PFSK-1 (cell line): Measurements from ENCODE around the gene RGS14.

Source experiments
- FOXP2 ChIP-seq: optimal IDR thresholded peaks from 2 replicates; pipeline ENCODE3; 2011; ENCODE audit warnings: borderline replicate concordance, control low read depth, inconsistent platforms; ENCODE audit not compliant: insufficient read depth; ENCODE audit errors: extremely low read length, extremely low read depth
- POLR2AphosphoS5 ChIP-seq: IDR thresholded peaks from 2 replicates; pipeline ENCODE4 v1.6.1; 2012; ENCODE audit warnings: low read depth, mild to moderate bottlenecking, control low read depth, low read length, moderate library complexity
- REST ChIP-seq, 2 experiments: IDR thresholded peaks; 2 replicates each; pipeline versions ENCODE4 v1.6.1 to v1.8.0; 2011 to 2012; ENCODE audit warnings: low read depth in 2 of 2, low read length in 2 of 2, control low read depth in 1 of 2, inconsistent platforms in 1 of 2, mild to moderate bottlenecking in 1 of 2, moderate library complexity in 1 of 2; ENCODE audit not compliant: insufficient read depth in 1 of 2
- SIN3A ChIP-seq: IDR thresholded peaks from 2 replicates; pipeline ENCODE4 v1.6.1; 2012; ENCODE audit warnings: mild to moderate bottlenecking, low read length, moderate library complexity, borderline replicate concordance; ENCODE audit not compliant: insufficient read depth
- TAF1 ChIP-seq: IDR thresholded peaks from 2 replicates; pipeline ENCODE4 v1.6.1; 2012; ENCODE audit warnings: low read length, control low read depth, borderline replicate concordance; ENCODE audit not compliant: insufficient read depth

RGS14 gene

GRCh38 chr5:177365845-177366527, 8.3 kb downstream of the RGS14 start:
- TF ChIP-seq FOXP2 (no peak), TAF1 (no peak), POLR2AphosphoS5 (no peak), SIN3A (no peak), REST (IDR thresholded peaks at IDR 0.05; ENCODE audit: insufficient read depth in 1 of 2, low read depth in 2 of 2, low read length in 2 of 2) (no peak)

- TF ChIP-seq REST (IDR thresholded peaks at IDR 0.05; ENCODE audit: insufficient read depth in 1 of 2, low read depth in 2 of 2, low read length in 2 of 2) (no peak), TAF1 (0 out of 2 replicates have a peak, but pooled peaks have one; percentile 39), FOXP2 (peak; percentile 33)
Observed at GRCh38 chr5:177366528-177367322, 9.0 kb downstream of the RGS14 start.

- no peak for TF ChIP-seq TAF1
- TF ChIP-seq SIN3A: no peak
- no peak for TF ChIP-seq POLR2AphosphoS5
- TF ChIP-seq FOXP2: no peak
- no peak for TF ChIP-seq REST (IDR thresholded peaks at IDR 0.05; ENCODE audit: insufficient read depth in 1 of 2, low read depth in 2 of 2, low read length in 2 of 2)
Observed at GRCh38 chr5:177367323-177367848, 9.7 kb downstream of the RGS14 start.

GRCh38 chr5:177367981-177368868, 10.5 kb downstream of the RGS14 start:
- TF ChIP-seq SIN3A (no peak), FOXP2 (no peak), TAF1 (no peak), REST (IDR thresholded peaks at IDR 0.05; ENCODE audit: insufficient read depth in 1 of 2, low read depth in 2 of 2, low read length in 2 of 2) (no peak)
